ENCODE measurements around the gene FREY1. TPM values are rescaled to one million over a fixed set of nuclear protein-coding genes. Genes with fewer than 3 reads are reported as not detected.

FREY1 gene
- total RNA-seq, 1 experiment from 2014 or later = 1.4 TPM

DNA sequence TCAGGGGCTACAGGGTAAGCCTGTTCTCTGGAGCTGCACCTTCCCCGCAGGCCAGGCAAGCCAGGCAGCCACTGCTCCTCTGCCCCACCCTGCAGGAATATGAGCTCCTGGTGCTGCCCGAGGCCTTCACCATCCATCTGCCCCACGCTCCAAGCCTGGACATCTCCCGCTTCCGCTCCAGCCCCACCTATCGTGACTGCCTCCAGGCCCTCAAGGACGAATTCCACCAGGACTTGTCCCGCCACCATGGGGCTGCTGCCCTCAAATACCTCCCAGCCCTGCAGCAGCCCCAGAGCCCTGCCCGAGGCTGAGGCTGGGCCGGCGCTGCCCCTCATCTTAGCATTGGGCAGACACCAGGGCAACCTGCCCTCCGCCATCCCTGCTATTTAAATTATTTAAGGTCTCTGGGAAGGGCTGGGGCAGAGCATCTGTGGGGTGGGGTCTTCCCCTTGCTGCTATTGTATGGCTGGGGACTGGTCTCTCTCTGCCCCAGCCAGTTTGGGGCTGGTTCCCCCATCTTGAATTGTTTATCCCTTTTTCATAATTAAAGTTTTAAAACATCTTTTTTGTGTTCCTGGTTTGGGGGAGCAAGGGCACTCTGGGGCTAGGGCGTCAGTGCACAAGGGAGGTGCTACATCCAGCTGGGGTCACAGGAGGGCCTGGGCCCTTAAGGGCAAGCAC lies 21.6 kb upstream of the FREY1 start:
- Histone ChIP-seq H3K4me1 (ENCODE audit: control insufficient read depth, insufficient read depth, low read length) (no peaks in the 10 kb centered on the region), H3K4me3 (ENCODE audit: low read depth in 2 of 2, low read length in 2 of 2) (no peak overlapping the region)
- ATAC-seq = no peak

DNA sequence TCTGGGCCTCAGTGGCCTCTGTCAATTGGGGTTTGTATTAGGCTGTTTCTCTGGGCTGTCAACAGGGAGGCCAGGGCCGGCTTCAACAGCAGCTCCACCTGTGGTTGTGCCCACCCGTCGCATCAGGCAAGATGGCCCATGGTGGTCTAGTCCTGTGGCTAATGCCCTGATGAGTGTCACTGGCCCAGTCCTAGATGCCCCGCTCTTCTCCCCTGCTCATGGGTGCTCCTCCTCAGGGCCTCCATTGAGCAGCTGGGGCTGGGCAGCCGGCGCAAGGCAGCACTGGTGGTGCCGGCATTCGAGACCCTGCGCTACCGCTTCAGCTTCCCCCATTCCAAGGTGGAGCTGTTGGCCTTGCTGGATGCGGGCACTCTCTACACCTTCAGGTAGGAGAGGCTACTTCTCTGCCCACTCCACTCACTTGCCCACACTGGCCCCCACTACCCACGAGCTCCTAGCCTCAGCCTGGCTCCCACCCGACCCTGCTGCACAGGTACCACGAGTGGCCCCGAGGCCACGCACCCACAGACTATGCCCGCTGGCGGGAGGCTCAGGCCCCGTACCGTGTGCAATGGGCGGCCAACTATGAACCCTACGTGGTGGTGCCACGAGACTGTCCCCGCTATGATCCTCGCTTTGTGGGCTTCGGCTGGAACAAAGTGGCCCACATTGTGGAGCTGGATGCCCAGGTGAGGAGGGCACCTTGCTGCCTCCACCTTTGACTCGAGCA lies 20.8 kb upstream of the FREY1 start:
- no peak for DNase-seq (ENCODE audit: low read depth, low spot score)
- in situ Hi-C loops (cut with HindIII; ENCODE audit: low pct_unique_long_range_greater_than_20kb, low sequenced_read_pairs) = no loop called here
- Histone ChIP-seq H3K27ac (ENCODE audit: low read length) (no peak overlapping the region), H3K9me3 (ENCODE audit: control insufficient read depth, insufficient read depth, low read depth, low read length) (no peaks in the 10 kb centered on the region), H3K4me1 (ENCODE audit: control insufficient read depth, insufficient read depth, low read length) (no peaks in the 10 kb centered on the region), H3K4me3 (ENCODE audit: low read depth in 2 of 2, low read length in 2 of 2) (no peak overlapping the region), H3K36me3 (ENCODE audit: control insufficient read depth, insufficient read depth, low read length) (peaks cover 3% of the 10 kb centered on the region; the same call in 1 of the 2 replicates), H3K27me3 (ENCODE audit: control insufficient read depth, insufficient read depth, low read length) (no peaks in the 10 kb centered on the region; the same call in 1 of the 2 replicates)
- intact Hi-C loops (cut with micrococcal nuclease; ENCODE audit: unreplicated experiment) = no loop called here
- ATAC-seq = no peak
- TF ChIP-seq POLR2AphosphoS5 (IDR thresholded peaks at IDR 0.05; ENCODE audit: low read depth, low read length) (no peak), SIN3A (IDR thresholded peaks at IDR 0.05; ENCODE audit: borderline replicate concordance, insufficient read depth, low read depth, low read length) (no peak), TCF7L2 (IDR thresholded peaks at IDR 0.05; ENCODE audit: low read depth, low read length) (no peak; the same call in 1 of the 2 replicates)
- TF ChIP-seq, protein P1, sequence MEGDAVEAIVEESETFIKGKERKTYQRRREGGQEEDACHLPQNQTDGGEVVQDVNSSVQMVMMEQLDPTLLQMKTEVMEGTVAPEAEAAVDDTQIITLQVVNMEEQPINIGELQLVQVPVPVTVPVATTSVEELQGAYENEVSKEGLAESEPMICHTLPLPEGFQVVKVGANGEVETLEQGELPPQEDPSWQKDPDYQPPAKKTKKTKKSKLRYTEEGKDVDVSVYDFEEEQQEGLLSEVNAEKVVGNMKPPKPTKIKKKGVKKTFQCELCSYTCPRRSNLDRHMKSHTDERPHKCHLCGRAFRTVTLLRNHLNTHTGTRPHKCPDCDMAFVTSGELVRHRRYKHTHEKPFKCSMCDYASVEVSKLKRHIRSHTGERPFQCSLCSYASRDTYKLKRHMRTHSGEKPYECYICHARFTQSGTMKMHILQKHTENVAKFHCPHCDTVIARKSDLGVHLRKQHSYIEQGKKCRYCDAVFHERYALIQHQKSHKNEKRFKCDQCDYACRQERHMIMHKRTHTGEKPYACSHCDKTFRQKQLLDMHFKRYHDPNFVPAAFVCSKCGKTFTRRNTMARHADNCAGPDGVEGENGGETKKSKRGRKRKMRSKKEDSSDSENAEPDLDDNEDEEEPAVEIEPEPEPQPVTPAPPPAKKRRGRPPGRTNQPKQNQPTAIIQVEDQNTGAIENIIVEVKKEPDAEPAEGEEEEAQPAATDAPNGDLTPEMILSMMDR (IDR thresholded peaks at IDR 0.05) = no peak
- TF ChIP-seq, protein P2, sequence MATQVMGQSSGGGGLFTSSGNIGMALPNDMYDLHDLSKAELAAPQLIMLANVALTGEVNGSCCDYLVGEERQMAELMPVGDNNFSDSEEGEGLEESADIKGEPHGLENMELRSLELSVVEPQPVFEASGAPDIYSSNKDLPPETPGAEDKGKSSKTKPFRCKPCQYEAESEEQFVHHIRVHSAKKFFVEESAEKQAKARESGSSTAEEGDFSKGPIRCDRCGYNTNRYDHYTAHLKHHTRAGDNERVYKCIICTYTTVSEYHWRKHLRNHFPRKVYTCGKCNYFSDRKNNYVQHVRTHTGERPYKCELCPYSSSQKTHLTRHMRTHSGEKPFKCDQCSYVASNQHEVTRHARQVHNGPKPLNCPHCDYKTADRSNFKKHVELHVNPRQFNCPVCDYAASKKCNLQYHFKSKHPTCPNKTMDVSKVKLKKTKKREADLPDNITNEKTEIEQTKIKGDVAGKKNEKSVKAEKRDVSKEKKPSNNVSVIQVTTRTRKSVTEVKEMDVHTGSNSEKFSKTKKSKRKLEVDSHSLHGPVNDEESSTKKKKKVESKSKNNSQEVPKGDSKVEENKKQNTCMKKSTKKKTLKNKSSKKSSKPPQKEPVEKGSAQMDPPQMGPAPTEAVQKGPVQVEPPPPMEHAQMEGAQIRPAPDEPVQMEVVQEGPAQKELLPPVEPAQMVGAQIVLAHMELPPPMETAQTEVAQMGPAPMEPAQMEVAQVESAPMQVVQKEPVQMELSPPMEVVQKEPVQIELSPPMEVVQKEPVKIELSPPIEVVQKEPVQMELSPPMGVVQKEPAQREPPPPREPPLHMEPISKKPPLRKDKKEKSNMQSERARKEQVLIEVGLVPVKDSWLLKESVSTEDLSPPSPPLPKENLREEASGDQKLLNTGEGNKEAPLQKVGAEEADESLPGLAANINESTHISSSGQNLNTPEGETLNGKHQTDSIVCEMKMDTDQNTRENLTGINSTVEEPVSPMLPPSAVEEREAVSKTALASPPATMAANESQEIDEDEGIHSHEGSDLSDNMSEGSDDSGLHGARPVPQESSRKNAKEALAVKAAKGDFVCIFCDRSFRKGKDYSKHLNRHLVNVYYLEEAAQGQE (IDR thresholded peaks at IDR 0.05; ENCODE audit: insufficient read depth in 1 of 2, low read depth in 2 of 2, low read length in 1 of 2) = no peak
- BruUV-seq (replicated peaks) = no TSS peak
- ChIA-PET POLR2A (no interaction called here), CTCF (no interaction called here)

More for the DNA sequence above, 21.6 kb upstream of the FREY1 start:
- POLR2A ChIA-PET = no interaction called here
- H3K27ac ChIP-seq (ENCODE audit: low read length) = no peak overlapping the region
- no TSS peak for BruUV-seq (replicated peaks)
- CTCF ChIA-PET = interaction anchor here (0.6 kb wide), 1 partner anchor 36 kb away, joined by 3 read pairs; no protein-coding TSS in a partner anchor
- in situ Hi-C loops (cut with HindIII; ENCODE audit: low pct_unique_long_range_greater_than_20kb, low sequenced_read_pairs) = no loop called here
- intact Hi-C loops (cut with micrococcal nuclease; ENCODE audit: unreplicated experiment) = no loop called here
- H3K9me3 ChIP-seq (ENCODE audit: control insufficient read depth, insufficient read depth, low read depth, low read length) = no peaks in the 10 kb centered on the region
- no peaks in the 10 kb centered on the region for H3K36me3 ChIP-seq (ENCODE audit: control insufficient read depth, insufficient read depth, low read length)
- DNase-seq (ENCODE audit: low read depth, low spot score) = no peak
- TF ChIP-seq TCF7L2 (IDR thresholded peaks at IDR 0.05; ENCODE audit: low read depth, low read length) (no peak), POLR2AphosphoS5 (IDR thresholded peaks at IDR 0.05; ENCODE audit: low read depth, low read length) (no peak), SIN3A (IDR thresholded peaks at IDR 0.05; ENCODE audit: borderline replicate concordance, insufficient read depth, low read depth, low read length) (no peak)
- TF ChIP-seq, protein P2 (IDR thresholded peaks at IDR 0.05; ENCODE audit: insufficient read depth in 1 of 2, low read depth in 2 of 2, low read length in 1 of 2) = no peak
- TF ChIP-seq, protein P1 (IDR thresholded peaks at IDR 0.05) = no peak
- H3K27me3 ChIP-seq (ENCODE audit: control insufficient read depth, insufficient read depth, low read length) = no peaks in the 10 kb centered on the region; the same call in 1 of the 2 replicates
